Mucosa of gallbladder (tissue), 1 donor: Measurements from ENCODE around the gene SUSD6. TPM values are rescaled to one million over a fixed set of nuclear protein-coding genes. Genes with fewer than 3 reads are reported as not detected.
"Not testable (repeated sequence)": the region's sequence is repeated elsewhere in the genome, so short reads cannot be mapped to it uniquely, and the experiment has no call there.

Experiments
- DNase-seq: peaks from one replicate; pipeline ENCODE4 v3.0.0-alpha.2; 2020; ENCODE audit warnings: low spot score
- total RNA-seq: library from RNA; stranded (reverse); gene quantifications from one replicate; pipeline ENCODE4 v1.2.1, GENCODE V29; 2021
- donor health status: DM: no; HTN: no; CAD: no.

SUSD6 gene
- total RNA-seq, 1 donor from 2014 or later: 85.1 TPM

DNA sequence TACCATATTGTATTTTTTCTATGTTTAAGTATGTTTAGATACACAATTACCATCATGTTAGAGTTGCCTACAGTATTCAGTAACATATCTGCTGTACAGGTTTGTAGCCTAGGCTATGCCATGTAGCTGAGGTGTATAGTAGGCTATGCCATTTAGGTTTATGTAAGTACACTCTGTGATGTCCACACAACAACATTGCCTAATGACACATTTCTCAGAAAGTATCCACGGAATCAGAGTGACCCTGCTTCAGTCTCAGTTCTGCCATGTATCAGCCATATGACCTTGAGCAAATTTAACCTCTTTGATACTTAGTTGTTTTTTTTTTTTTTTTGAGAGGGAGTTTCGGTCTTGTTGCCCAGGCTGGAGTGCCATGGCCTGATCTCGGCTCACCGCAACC is 12.7 kb downstream of the SUSD6 start:
- DNase-seq: no peak

DNA sequence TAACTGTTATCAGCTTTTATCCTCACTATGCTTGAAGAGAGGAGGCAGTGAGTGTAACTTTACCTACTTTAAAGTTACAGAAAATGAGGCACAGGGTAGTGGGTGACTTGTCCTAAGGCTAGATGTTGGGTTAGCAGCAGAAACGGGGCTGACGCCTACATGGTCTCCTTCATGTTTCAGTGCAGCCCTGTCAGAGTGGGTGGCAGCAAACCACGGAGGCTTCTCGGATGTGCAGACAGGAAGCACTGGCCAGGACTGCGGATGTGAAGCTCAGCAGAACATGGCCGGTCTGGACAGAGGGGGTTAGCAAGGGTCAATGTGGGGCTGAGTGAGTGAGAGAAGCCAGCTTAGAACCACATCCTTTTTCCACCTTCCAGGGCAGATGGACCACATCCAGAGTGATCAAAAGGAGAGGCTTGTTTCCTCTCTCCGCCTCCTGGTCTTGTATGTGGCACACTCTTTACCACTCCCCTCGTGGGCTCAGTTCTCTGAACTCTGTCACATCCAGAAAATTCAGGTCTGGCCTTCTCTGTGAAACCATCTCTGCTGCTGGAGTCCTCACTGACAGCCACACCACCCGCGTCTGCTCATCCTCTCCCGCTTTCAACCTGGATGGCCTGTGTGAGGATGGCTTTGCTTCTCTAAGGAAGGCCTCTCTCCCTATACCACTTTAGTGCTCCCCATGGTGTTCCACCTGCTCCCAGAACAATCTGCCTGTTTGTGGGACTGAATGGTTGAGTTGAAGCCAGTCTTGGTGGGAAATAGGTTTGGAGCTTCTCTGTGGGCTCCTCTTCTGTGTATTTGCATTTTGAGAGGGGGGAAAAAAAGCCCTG is 14.1 kb downstream of the SUSD6 start:
- peak; percentile 64 for DNase-seq

DNA sequence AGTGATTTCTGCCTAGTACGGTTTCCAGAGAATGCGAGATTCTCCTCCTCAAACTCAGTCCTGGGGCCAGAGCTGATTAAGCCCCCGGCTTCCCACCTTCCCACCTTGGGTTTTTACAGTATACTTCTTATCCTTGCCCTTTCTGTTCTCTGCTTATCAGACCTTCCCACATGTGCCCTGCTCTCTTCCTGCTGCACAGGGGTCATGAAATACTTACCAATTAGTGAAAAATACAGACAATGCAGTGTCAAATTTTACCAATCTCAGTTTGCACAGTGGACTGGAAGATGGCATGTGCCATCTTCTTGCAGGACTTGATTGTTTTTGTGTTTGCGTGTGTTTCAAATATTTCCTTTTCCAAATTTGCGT is 14.7 kb downstream of the SUSD6 start:
- no peak for DNase-seq

DNA sequence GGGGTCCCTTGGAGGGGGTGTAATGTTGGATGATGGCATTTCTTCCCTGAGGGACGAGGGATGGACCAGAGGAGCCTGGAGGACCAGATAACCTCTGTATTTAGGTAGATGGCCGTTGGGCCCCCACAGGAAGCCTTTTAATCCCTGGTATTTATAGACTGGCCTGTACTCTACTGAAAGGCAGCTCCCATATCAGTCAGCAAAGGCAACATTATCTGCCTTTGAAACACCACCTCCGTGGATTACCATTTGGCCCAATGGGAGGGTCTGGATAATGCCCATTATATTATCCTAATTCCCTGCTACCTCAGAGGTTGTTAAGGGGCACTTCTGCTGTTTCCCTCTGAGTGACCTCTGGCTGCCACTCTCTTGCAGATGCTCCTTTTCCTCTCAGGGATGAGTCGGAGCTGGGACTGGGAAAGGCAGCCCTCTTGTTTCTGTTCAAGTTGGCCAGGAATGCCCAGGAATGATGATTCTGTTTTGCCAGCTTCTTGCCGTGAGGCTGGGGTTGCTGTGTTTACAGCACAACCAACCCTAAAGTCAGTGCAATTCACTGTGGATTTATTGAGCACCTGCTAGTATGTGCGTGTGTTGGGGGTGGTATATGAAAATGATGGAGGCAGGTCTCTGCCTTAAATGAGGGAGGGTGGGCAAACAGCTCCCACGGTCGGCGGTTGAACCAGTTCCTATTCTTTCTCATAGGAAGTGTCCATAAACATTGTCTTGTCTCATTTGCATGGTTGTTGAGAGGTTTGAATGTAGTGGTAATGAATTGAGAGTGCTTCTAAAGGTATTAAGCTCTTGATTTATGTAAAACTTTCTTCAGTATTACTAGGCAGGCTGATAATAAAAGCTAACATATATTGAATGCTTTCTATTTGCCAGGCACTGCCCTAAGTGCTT is 18.1 kb downstream of the SUSD6 start:
- no peak for DNase-seq

GRCh38 chr14:69630360-69630759 is 19.0 kb downstream of the SUSD6 start:
- DNase-seq: no peak

GRCh38 chr14:69631509-69631908 is 20.1 kb downstream of the SUSD6 start:
- DNase-seq: no peak

- no peak for DNase-seq
These were observed 20.8 kb downstream of the SUSD6 start for GRCh38 chr14:69632164-69632563.

GRCh38 chr14:69632593-69633151 is 21.3 kb downstream of the SUSD6 start:
- no peak for DNase-seq

- DNase-seq: no peak
These were observed 21.8 kb downstream of the SUSD6 start for GRCh38 chr14:69633238-69633637.

- no peak for DNase-seq
These were observed 24.7 kb downstream of the SUSD6 start for GRCh38 chr14:69635981-69636639.

DNA sequence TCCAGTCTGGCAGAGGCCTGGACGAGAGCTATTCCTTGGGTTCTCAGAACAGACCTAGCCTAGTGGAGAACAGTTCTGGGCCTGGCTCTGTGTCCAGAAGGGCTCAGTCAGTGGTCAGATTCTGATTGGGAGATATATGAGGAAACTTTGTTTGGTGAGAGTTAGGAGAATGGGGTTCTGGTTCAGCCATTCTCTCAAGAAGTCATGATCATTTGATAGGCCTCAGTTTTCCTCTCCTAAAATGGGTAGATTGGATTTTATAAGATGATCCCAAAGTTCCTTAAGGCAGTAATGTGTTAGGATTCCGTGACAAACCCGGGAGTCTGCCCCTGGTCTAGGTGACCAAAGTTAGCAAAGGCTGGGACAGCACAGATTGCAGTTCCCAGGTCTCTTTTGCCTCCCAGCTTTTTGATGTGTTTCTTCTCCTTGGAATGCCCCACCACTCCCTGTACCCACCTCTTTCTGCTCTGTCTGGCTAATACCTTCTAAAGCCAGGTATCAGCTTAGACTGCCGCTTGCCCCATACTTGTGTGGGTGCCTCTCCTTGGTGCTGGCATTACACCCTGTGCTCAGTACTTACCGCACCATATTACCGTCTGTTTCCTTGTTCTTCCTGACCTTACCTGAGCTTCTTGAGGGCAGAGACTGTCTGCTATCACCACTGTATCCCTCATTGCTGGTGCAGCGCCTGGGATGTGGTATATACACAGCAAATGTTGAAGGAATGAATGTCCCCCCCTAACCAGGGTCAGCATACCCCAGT is 25.5 kb downstream of the SUSD6 start:
- DNase-seq: no peak

GRCh38 chr14:69637503-69638031 is 26.2 kb downstream of the SUSD6 start:
- DNase-seq: peak; percentile 49

GRCh38 chr14:69640931-69641330 is 29.5 kb downstream of the SUSD6 start:
- no peak for DNase-seq

- DNase-seq: not testable (repeated sequence)
These were observed 30.9 kb downstream of the SUSD6 start for GRCh38 chr14:69642212-69642793.

DNA sequence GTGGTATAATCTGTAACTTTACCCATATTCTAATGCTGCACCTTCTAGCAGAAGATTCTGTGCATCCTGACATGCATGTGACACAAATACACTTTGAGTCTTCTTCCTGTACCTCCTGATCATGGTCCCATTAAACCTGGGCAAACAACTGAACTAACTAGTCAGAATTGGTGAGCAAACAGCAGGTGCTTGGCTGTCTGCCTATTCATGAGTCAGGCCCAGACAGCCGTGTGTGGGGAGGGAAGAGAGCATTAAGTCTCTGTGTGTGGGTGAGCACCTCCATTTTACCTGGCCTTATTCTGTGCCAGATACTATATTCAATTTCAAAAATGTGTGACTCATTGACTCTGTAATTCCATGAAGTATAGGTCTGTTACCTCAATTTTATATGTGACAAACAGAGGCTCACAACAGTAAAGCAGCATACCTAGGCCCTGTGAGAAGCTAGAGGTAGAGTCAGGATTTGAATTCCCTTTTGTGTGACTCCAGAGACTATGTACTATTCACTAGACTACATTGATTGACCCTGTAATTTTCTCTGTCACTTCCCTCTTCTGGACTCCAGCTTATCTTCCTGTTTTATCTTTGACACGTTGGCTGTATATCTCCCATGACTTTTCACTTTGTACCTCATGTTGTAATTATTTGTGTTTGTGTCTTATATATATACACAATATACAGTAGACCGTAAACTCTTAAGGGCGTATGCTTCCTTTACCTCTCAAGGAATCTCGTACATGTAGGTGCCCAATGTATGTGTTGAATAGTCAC is 32.2 kb downstream of the SUSD6 start:
- peak; percentile 83 for DNase-seq

DNA sequence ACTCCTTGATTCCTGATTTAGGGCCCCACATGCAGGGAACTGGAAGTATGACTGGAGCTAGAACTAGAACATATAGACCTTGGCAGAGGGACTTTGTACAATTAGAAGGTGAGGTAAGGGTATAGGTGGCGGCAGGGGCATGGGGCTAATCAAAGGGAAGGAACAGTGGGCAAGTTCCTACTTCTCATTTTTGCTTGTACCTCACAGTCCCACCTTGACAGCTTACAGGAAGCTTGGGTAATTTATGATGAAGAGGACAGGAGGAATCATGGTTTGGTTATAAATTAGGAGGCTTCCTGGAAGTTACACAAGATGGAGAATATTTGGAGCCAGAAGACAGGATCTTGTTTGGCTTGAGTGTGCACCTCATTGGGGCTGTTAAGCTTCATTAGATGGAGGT is 33.4 kb downstream of the SUSD6 start:
- no peak for DNase-seq

GRCh38 chr14:69647213-69647612 is 35.8 kb downstream of the SUSD6 start:
- DNase-seq: no peak

GRCh38 chr14:69647642-69648041 is 36.2 kb downstream of the SUSD6 start:
- not testable (repeated sequence) for DNase-seq
